GM12878 (cell line): ENCODE results near the gene PAN3. TPM values are rescaled to one million over a fixed set of nuclear protein-coding genes. Genes with fewer than 3 reads are reported as not detected.

Experiments
- ATAC-seq: fragments of 200-7000 bp; cut with Tn5 transposase; 3 replicates; pipeline ENCODE4 v1.9.1; 2020; ENCODE audit warnings: mild to moderate bottlenecking, moderate library complexity
- BruUV-seq: library from RNA; stranded (reverse); fragments of 400-500 nt; replicated peaks from 2 replicates; lab custom pipeline; 2021; lab: Mats Ljungman, UMichigan
- CTCF ChIA-PET: fragments of 300-600 bp; sonication (Branson Sonifier 250); formaldehyde crosslinking; extraction: SDS; loops from one replicate; lab custom pipeline; 2021; ENCODE audit warnings: inconsistent platforms; lab: Yijun Ruan, JAX
- POLR2A ChIA-PET: fragments of 350-600 bp; formaldehyde crosslinking; extraction: SDS; loops from one replicate; lab custom pipeline; 2021; ENCODE audit warnings: inconsistent platforms; lab: Charles Lee
- RAD21 ChIA-PET: fragments of 300-600 bp; sonication (Branson Sonifier 250); formaldehyde crosslinking; loops from one replicate; lab custom pipeline; 2023; ENCODE audit warnings: antibody characterized with exemption; ENCODE audit not compliant: unreplicated experiment; lab: Charles Lee
- SMC1A ChIA-PET: fragments of 300-600 bp; sonication (Branson Sonifier 250); formaldehyde crosslinking; loops from one replicate; lab custom pipeline; 2023; ENCODE audit not compliant: unreplicated experiment, uncharacterized antibody; lab: Charles Lee
- DNase-seq: peaks from one replicate; pipeline ENCODE4 v3.0.0-alpha.2; 2011; ENCODE audit warnings: low read depth, low spot score
- FAIRE-seq: peaks from 3 replicates; lab custom pipeline; 2011; peaks lifted over from hg19 to GRCh38; lab: Jason Lieb, UNC
- H2AFZ ChIP-seq: 2 replicates; pipeline ENCODE4 v1.6.0; 2011; ENCODE audit warnings: low read depth, low read length, control low read depth; ENCODE audit not compliant: control insufficient read depth
- H3K27ac ChIP-seq: 2 replicates; pipeline ENCODE4 v1.5.1; 2011; ENCODE audit warnings: control low read depth; ENCODE audit not compliant: control insufficient read depth, insufficient read depth
- H3K27me3 ChIP-seq, 2 experiments: replicated peaks in 1 of 2; 2 replicates each; pipeline versions ENCODE4 v1.6.0 to v1.6.1; 2011; ENCODE audit warnings: low read length in 1 of 2; ENCODE audit not compliant: control insufficient read depth in 2 of 2, insufficient read depth in 2 of 2
- H3K36me3 ChIP-seq, 2 experiments: 2 replicates each; pipeline ENCODE4 v1.5.1; 2011; ENCODE audit warnings: low read length in 1 of 2; ENCODE audit not compliant: control insufficient read depth in 2 of 2, insufficient read depth in 2 of 2
- H3K4me1 ChIP-seq: 2 replicates; pipeline ENCODE4 v1.6.1; 2011; ENCODE audit warnings: mild to moderate bottlenecking, low read length, moderate library complexity, mixed read lengths; ENCODE audit not compliant: control insufficient read depth, insufficient read depth
- H3K4me2 ChIP-seq: 2 replicates; pipeline ENCODE4 v1.6.0; 2011; ENCODE audit warnings: control low read depth; ENCODE audit not compliant: control insufficient read depth, insufficient read depth
- H3K4me3 ChIP-seq: fragments of 200-600 bp; sonication (generic); 2 replicates; pipeline ENCODE4 v1.5.1; 2016
- H3K79me2 ChIP-seq: 2 replicates; pipeline ENCODE4 v1.6.0; 2011; ENCODE audit warnings: low read length; ENCODE audit not compliant: control insufficient read depth, insufficient read depth
- H3K9ac ChIP-seq: 2 replicates; pipeline ENCODE4 v1.8.0; 2011; ENCODE audit warnings: low read length, control low read depth, mixed read lengths; ENCODE audit not compliant: control insufficient read depth, insufficient read depth
- H3K9me3 ChIP-seq: replicated peaks from 3 replicates; pipeline ENCODE4 v1.5.1; 2011; ENCODE audit warnings: mild to moderate bottlenecking, low read length; ENCODE audit not compliant: control insufficient read depth, insufficient read depth
- H4K20me1 ChIP-seq: 2 replicates; pipeline ENCODE4 v1.6.0; 2011; ENCODE audit not compliant: control insufficient read depth, insufficient read depth
- ASH2L ChIP-seq: fragments of 300-600, 200-600 bp; sonication (generic); IDR thresholded peaks from 2 replicates; pipeline ENCODE4 v1.6.1; 2017; ENCODE audit warnings: low read depth, mild to moderate bottlenecking, borderline replicate concordance
- CHD4 ChIP-seq: fragments of 200-600 bp; sonication (generic); IDR thresholded peaks from 2 replicates; pipeline ENCODE4 v1.6.1; 2016; ENCODE audit warnings: mild to moderate bottlenecking
- DPF2 ChIP-seq: fragments of 450-650 bp; IDR thresholded peaks from 2 replicates; pipeline ENCODE4 v1.6.1; 2017; ENCODE audit warnings: mild to moderate bottlenecking
- JUNB ChIP-seq: IDR thresholded peaks from 2 replicates; pipeline ENCODE4 v1.6.1; 2016; ENCODE audit warnings: antibody characterized with exemption, mild to moderate bottlenecking
- KDM1A ChIP-seq: fragments of 200-600 bp; sonication (generic); IDR thresholded peaks from 2 replicates; pipeline ENCODE4 v1.6.1; 2016; ENCODE audit warnings: borderline replicate concordance
- LARP7 ChIP-seq: fragments of 450-650 bp; IDR thresholded peaks from 2 replicates; pipeline ENCODE4 v1.6.1; 2017; ENCODE audit warnings: mild to moderate bottlenecking
- MYC ChIP-seq: IDR thresholded peaks from 2 replicates; pipeline ENCODE4 v1.6.1; 2011; ENCODE audit warnings: mild to moderate bottlenecking, low read length, moderate library complexity, inconsistent platforms; ENCODE audit not compliant: insufficient read depth, insufficient replicate concordance, insufficient read length, severe bottlenecking
- NFYB ChIP-seq: IDR thresholded peaks from 2 replicates; pipeline ENCODE4 v1.6.1; 2011; ENCODE audit warnings: low read depth, mild to moderate bottlenecking, low read length, improper control_type of control experiment, moderate library complexity; ENCODE audit not compliant: insufficient read depth
- POU2F2 ChIP-seq: IDR thresholded peaks from 3 replicates; pipeline ENCODE4 v1.6.1; 2011; ENCODE audit warnings: low read depth, mild to moderate bottlenecking, low read length, borderline replicate concordance
- RFX5 ChIP-seq: IDR thresholded peaks from 2 replicates; pipeline ENCODE4 v1.6.1; 2011; ENCODE audit warnings: low read depth, low read length, improper control_type of control experiment
- SIN3A ChIP-seq: IDR thresholded peaks from 2 replicates; pipeline ENCODE4 v1.6.1; 2012; ENCODE audit warnings: low read depth, low read length, improper control_type of control experiment
- TCF12 ChIP-seq: IDR thresholded peaks from 2 replicates; pipeline ENCODE4 v1.6.1; 2011; ENCODE audit warnings: low read depth, mild to moderate bottlenecking, low read length
- TCF3 ChIP-seq: IDR thresholded peaks from 2 replicates; pipeline ENCODE4 v1.6.1; 2012; ENCODE audit warnings: low read depth, mild to moderate bottlenecking, low read length, borderline replicate concordance; ENCODE audit not compliant: insufficient read depth
- YY1 ChIP-seq: IDR thresholded peaks from 2 replicates; pipeline ENCODE4 v1.6.1; 2011; ENCODE audit warnings: low read depth, mild to moderate bottlenecking, low read length
- ZNF24 ChIP-seq: fragments of 450-650 bp; IDR thresholded peaks from 2 replicates; pipeline ENCODE4 v1.6.1; 2017; ENCODE audit warnings: antibody characterized with exemption, mild to moderate bottlenecking
- ZZZ3 ChIP-seq: IDR thresholded peaks from 2 replicates; pipeline ENCODE4 v1.6.1; 2011; ENCODE audit warnings: low read depth; ENCODE audit not compliant: control insufficient read depth, insufficient read length
- WGBS: methylation state at CpG from one replicate; pipeline ENCODE4 v1.1.6; 2016; ENCODE audit warnings: low lambda C conversion rate; ENCODE audit not compliant: insufficient replicate concordance, insufficient coverage; ENCODE audit errors: missing lambda C conversion rate; 5-methylcytosine and 5-hydroxymethylcytosine counted together
- in situ Hi-C: fragments of 300-500 bp; cut with MboI; formaldehyde crosslinking; loops from 9 replicates; pipeline ENCODE4 v1.14.3; 2018; ENCODE audit warnings: mixed read lengths
- intact Hi-C: fragments of 100-400 bp; cut with micrococcal nuclease; formaldehyde crosslinking; loops from one replicate; pipeline ENCODE4 v1.14.2; 2022; ENCODE audit not compliant: unreplicated experiment
- polyA plus RNA-seq, 11 experiments: library from polyadenylated mRNA; depleted of rRNA in 4 of 11; unstranded in 6 of 11; stranded (reverse) in 5 of 11; fragments of >200 nt; fragmentation: Nextera tagmentation in 4 of 11; fragmentation: Illumina TruSeq in 1 of 11; extraction: Ambion mirVana in 4 of 11; extraction: Trizol in 1 of 11; gene quantifications; 1 replicate in 1 of 11; 2 replicates in 10 of 11; pipeline versions ENCODE4 v1.2.1 to v1.2.3, GENCODE V29; 2011 to 2016; ENCODE audit warnings: inconsistent platforms in 2 of 11, missing spikeins in 2 of 11, low read depth in 1 of 11
- total RNA-seq, 4 experiments: library from RNA; depleted of rRNA in 3 of 4; stranded (reverse); fragments of >200 nt in 3 of 4; fragmentation: Illumina TruSeq in 1 of 4; extraction: Trizol in 1 of 4; gene quantifications; 2 replicates each; pipeline versions ENCODE4 v1.2.1 to v1.2.3, GENCODE V29; 2013 to 2021
- TF ChIP-seq, protein P1 (sequence below): fragments of 150-350 bp; IDR thresholded peaks from 2 replicates; pipeline ENCODE4 v1.6.1; 2014; ENCODE audit warnings: mild to moderate bottlenecking, low read depth, low read length
- TF ChIP-seq, protein P2 (sequence below): fragments of 450-650 bp; IDR thresholded peaks from 2 replicates; pipeline ENCODE4 v1.6.1; 2016; ENCODE audit warnings: mild to moderate bottlenecking
- TF ChIP-seq, protein P3 (sequence below): fragments of 450-650 bp; IDR thresholded peaks from 2 replicates; pipeline ENCODE4 v1.6.1; 2017; ENCODE audit warnings: mild to moderate bottlenecking, moderate library complexity

PAN3 gene
- total and polyA plus RNA-seq, 10 of the 15 experiments (the other 5 are each of a cell fraction or from before 2014, with no cell fraction given) = 13.0 to 33.3 (median 19.9) TPM

DNA sequence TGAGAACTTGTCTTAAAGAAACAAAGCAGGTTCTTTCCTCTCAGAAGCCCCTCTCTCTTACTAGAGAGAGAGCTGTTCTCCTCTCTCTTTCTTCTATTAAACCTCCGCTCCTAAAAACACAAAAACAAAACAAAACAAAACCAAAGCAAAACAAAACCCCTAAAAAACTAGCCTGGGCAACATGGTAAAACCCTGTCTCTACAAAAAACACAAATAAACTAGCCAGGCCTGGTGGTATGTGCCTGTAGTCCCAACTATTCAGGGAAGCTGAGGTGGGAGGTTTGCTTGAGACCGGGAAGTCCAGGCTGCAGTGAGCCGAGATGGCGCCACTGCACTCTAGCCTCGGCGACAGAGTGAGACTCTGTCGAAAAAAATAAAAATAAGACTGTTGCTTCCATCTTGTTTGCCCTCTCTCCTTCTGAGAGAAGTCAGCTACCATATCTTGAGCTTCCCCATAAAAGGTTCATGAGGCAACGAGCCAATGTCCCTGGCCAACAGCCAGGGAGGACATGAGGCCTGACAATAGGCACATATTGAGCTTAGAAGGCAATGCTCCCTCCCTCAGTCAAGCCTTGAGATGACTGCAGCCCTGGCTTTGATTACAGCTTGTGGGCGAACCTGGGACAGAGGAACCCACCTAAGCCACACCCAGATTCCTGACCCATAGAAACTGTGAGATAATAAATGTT is 20.5 kb upstream of the PAN3 start:
- no peaks in the 10 kb centered on the region for H3K27me3 ChIP-seq
- no peak overlapping the region for H3K4me3 ChIP-seq
- no peaks in the 10 kb centered on the region for H3K9me3 ChIP-seq
- no peak for DNase-seq
- WGBS = 73% methylated on average over 9 of the region's 9 CpGs
- ChIA-PET RAD21 (no interaction called here), POLR2A (interaction anchor here (0.5 to 1.0 kb wide), 2 partner anchors 122 to 523 kb away, joined by 3 read pairs; no protein-coding TSS in a partner anchor), SMC1A (interaction anchor here (0.6 to 1.0 kb wide), 2 partner anchors 27 to 106 kb away, joined by 3 to 4 read pairs; no protein-coding TSS in a partner anchor), CTCF (interaction anchor here (1.6 kb wide), 1 partner anchor 12 kb away, joined by 5 read pairs; no protein-coding TSS in a partner anchor)
- H4K20me1 ChIP-seq = no peaks in the 10 kb centered on the region
- no peaks in the 10 kb centered on the region; the same call in 1 of the 2 replicates for H3K4me1 ChIP-seq
- H3K36me3 ChIP-seq = no peaks in the 10 kb centered on the region
- no peaks in the 10 kb centered on the region for H3K79me2 ChIP-seq
- intact Hi-C loops (no loop called here), in situ Hi-C loops (no loop called here)
- H3K4me2 ChIP-seq = no peak overlapping the region
- no peak overlapping the region for H3K27ac ChIP-seq
- H2AFZ ChIP-seq = no peak overlapping the region
- H3K9ac ChIP-seq = no peak overlapping the region
- no peak for FAIRE-seq
- no TSS peak for BruUV-seq
- TF ChIP-seq, protein P1, sequence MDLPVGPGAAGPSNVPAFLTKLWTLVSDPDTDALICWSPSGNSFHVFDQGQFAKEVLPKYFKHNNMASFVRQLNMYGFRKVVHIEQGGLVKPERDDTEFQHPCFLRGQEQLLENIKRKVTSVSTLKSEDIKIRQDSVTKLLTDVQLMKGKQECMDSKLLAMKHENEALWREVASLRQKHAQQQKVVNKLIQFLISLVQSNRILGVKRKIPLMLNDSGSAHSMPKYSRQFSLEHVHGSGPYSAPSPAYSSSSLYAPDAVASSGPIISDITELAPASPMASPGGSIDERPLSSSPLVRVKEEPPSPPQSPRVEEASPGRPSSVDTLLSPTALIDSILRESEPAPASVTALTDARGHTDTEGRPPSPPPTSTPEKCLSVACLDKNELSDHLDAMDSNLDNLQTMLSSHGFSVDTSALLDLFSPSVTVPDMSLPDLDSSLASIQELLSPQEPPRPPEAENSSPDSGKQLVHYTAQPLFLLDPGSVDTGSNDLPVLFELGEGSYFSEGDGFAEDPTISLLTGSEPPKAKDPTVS = no peak
- TF ChIP-seq ZZZ3 (no peak), DPF2 (no peak), CHD4 (no peak), MYC (no peak), TCF3 (no peak), KDM1A (no peak), JUNB (no peak), LARP7 (no peak), TCF12 (no peak), RFX5 (no peak), SIN3A (no peak), YY1 (no peak), ASH2L (no peak), POU2F2 (no peak), ZNF24 (no peak), NFYB (no peak)
- TF ChIP-seq, protein P2, sequence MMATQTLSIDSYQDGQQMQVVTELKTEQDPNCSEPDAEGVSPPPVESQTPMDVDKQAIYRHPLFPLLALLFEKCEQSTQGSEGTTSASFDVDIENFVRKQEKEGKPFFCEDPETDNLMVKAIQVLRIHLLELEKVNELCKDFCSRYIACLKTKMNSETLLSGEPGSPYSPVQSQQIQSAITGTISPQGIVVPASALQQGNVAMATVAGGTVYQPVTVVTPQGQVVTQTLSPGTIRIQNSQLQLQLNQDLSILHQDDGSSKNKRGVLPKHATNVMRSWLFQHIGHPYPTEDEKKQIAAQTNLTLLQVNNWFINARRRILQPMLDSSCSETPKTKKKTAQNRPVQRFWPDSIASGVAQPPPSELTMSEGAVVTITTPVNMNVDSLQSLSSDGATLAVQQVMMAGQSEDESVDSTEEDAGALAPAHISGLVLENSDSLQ = no peak
- TF ChIP-seq, protein P3, sequence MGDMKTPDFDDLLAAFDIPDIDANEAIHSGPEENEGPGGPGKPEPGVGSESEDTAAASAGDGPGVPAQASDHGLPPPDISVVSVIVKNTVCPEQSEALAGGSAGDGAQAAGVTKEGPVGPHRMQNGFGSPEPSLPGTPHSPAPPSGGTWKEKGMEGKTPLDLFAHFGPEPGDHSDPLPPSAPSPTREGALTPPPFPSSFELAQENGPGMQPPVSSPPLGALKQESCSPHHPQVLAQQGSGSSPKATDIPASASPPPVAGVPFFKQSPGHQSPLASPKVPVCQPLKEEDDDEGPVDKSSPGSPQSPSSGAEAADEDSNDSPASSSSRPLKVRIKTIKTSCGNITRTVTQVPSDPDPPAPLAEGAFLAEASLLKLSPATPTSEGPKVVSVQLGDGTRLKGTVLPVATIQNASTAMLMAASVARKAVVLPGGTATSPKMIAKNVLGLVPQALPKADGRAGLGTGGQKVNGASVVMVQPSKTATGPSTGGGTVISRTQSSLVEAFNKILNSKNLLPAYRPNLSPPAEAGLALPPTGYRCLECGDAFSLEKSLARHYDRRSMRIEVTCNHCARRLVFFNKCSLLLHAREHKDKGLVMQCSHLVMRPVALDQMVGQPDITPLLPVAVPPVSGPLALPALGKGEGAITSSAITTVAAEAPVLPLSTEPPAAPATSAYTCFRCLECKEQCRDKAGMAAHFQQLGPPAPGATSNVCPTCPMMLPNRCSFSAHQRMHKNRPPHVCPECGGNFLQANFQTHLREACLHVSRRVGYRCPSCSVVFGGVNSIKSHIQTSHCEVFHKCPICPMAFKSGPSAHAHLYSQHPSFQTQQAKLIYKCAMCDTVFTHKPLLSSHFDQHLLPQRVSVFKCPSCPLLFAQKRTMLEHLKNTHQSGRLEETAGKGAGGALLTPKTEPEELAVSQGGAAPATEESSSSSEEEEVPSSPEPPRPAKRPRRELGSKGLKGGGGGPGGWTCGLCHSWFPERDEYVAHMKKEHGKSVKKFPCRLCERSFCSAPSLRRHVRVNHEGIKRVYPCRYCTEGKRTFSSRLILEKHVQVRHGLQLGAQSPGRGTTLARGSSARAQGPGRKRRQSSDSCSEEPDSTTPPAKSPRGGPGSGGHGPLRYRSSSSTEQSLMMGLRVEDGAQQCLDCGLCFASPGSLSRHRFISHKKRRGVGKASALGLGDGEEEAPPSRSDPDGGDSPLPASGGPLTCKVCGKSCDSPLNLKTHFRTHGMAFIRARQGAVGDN = no peak
- no peak for ATAC-seq
